RWPE2 (cell line): ENCODE data around the gene SMC6.

ENCODE experiments used
- ATAC-seq: fragments of 200-7000 bp; cut with Tn5 transposase; 3 replicates; pipeline ENCODE4 v1.9.1; 2021; ENCODE audit warnings: low read depth
- DNase-seq: peaks from one replicate; pipeline ENCODE4 v3.0.0-alpha.2; 2020; ENCODE audit warnings: low spot score
- H3K27ac ChIP-seq: fragments of 450-650 bp; 2 replicates; pipeline ENCODE4 v1.5.1; 2017; ENCODE audit warnings: mild to moderate bottlenecking; ENCODE audit not compliant: poor library complexity, severe bottlenecking
- H3K27me3 ChIP-seq: fragments of 250-450 bp; sonication (Bioruptor Pico); 2 replicates; pipeline ENCODE4 v1.5.1; 2021; ENCODE audit warnings: mild to moderate bottlenecking, moderate library complexity; ENCODE audit not compliant: insufficient read depth, poor library complexity, severe bottlenecking
- H3K36me3 ChIP-seq: fragments of 250-450 bp; sonication (Bioruptor Pico); 2 replicates; pipeline ENCODE4 v1.5.1; 2020; ENCODE audit warnings: low read depth, mild to moderate bottlenecking, moderate library complexity
- H3K4me1 ChIP-seq: fragments of 250-450 bp; sonication (Bioruptor Pico); 2 replicates; pipeline ENCODE4 v1.5.1; 2021; ENCODE audit warnings: mild to moderate bottlenecking, moderate library complexity; ENCODE audit not compliant: insufficient read depth, poor library complexity, severe bottlenecking
- H3K4me3 ChIP-seq: fragments of 250-450 bp; sonication (Bioruptor Pico); 2 replicates; pipeline ENCODE4 v1.5.1; 2021; ENCODE audit warnings: mild to moderate bottlenecking, moderate library complexity; ENCODE audit not compliant: severe bottlenecking
- H3K9me3 ChIP-seq: fragments of 250-450 bp; sonication (Bioruptor Pico); 2 replicates; pipeline ENCODE4 v1.5.1; 2021; ENCODE audit warnings: mild to moderate bottlenecking, moderate library complexity; ENCODE audit not compliant: severe bottlenecking
- CTCF ChIP-seq: fragments of 450-650 bp; IDR thresholded peaks from one replicate; pipeline ENCODE4 v1.5.1; 2017; ENCODE audit warnings: mild to moderate bottlenecking, moderate library complexity; ENCODE audit not compliant: poor library complexity, severe bottlenecking

The SMC6 gene

GRCh38 chr2:17799301-17800120, 45.9 kb upstream of the SMC6 start:
- DNase-seq = no peak
- H3K4me1 ChIP-seq = no peaks in the 10 kb centered on the region
- no peak for ATAC-seq
- H3K9me3 ChIP-seq = no peaks in the 10 kb centered on the region
- TF ChIP-seq CTCF = no peak
- H3K36me3 ChIP-seq = no peaks in the 10 kb centered on the region
- no peaks in the 10 kb centered on the region for H3K27me3 ChIP-seq
- no peak overlapping the region for H3K4me3 ChIP-seq
- no peak overlapping the region for H3K27ac ChIP-seq

GRCh38 chr2:17798338-17798737, 44.7 kb upstream of the SMC6 start:
- H3K27ac ChIP-seq = no peak overlapping the region
- H3K4me3 ChIP-seq = no peak overlapping the region
- DNase-seq (no peak), ATAC-seq (no peak)
- no peaks in the 10 kb centered on the region for H3K36me3 ChIP-seq
- H3K9me3 ChIP-seq = no peaks in the 10 kb centered on the region
- no peaks in the 10 kb centered on the region for H3K4me1 ChIP-seq
- H3K27me3 ChIP-seq = no peaks in the 10 kb centered on the region
- no peak for TF ChIP-seq CTCF

DNA sequence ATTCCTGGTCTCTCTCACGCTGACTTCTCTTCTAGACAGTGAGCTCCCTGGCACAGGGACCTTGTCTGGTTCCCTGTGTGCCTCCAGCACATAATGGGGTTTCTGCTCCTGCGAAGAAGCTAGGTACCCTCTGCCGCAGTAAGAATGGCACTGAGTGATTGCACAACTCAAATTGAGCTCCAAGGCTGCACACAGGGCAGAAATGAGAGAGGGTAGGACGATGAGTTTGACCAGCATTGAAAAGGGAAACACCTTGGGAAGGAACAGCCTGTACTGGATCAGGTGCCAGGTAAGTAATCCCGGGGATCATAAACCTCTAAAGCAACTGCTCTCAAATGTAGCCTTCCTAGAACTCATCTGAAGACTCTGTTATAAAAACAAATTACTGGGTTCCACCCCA, 41.7 kb upstream of the SMC6 start:
- Histone ChIP-seq H3K9me3 (no peaks in the 10 kb centered on the region), H3K36me3 (no peaks in the 10 kb centered on the region), H3K27me3 (no peaks in the 10 kb centered on the region), H3K4me3 (no peak overlapping the region), H3K4me1 (no peaks in the 10 kb centered on the region), H3K27ac (no peak overlapping the region)
- no peak for TF ChIP-seq CTCF
- no peak for ATAC-seq
- DNase-seq = no peak

GRCh38 chr2:17793803-17794354, 40.3 kb upstream of the SMC6 start:
- ATAC-seq (no peak), DNase-seq (no peak)
- Histone ChIP-seq H3K36me3 (no peaks in the 10 kb centered on the region), H3K27me3 (no peaks in the 10 kb centered on the region), H3K4me3 (no peak overlapping the region), H3K4me1 (no peaks in the 10 kb centered on the region), H3K27ac (no peak overlapping the region), H3K9me3 (no peaks in the 10 kb centered on the region)
- no peak for TF ChIP-seq CTCF

GRCh38 chr2:17793296-17793695, 39.7 kb upstream of the SMC6 start:
- H3K4me3 ChIP-seq = no peak overlapping the region
- H3K9me3 ChIP-seq = no peaks in the 10 kb centered on the region
- no peaks in the 10 kb centered on the region for H3K27me3 ChIP-seq
- H3K4me1 ChIP-seq = no peaks in the 10 kb centered on the region
- ATAC-seq = no peak
- DNase-seq = no peak
- H3K27ac ChIP-seq = no peak overlapping the region
- TF ChIP-seq CTCF = no peak
- H3K36me3 ChIP-seq = no peaks in the 10 kb centered on the region
